Measurements from ENCODE around the gene VWA2. TPM values are rescaled to one million over a fixed set of nuclear protein-coding genes. Genes with fewer than 3 reads are reported as not detected.

VWA2 gene
- polyA plus RNA-seq, 1 donor from 2014 or later: not detected

DNA sequence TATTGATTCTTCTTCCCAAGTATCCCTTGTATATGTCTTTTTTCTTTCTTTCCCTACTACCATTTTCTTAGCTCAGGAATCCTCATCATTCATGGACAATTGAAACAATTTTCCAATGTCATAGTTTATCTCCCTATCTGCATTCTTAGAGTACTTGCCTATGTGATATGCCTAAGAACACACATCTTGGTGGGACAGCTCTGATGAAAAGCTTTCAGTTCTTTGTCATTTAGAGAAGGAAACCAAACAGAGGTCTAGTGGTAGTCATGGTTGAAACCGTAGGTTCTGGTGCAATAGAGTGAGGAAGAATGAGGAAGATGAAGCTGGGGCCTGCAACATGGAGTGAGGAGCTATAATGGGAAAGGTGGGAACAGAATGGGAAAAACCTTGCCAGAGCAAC is 31.7 kb upstream of the VWA2 start:
- no peak overlapping the region for H2AFZ ChIP-seq (ENCODE audit: low read depth, low read length)
- H3F3A ChIP-seq (ENCODE audit: insufficient read depth, low read length, poor library complexity, severe bottlenecking): no peaks in the 10 kb centered on the region
- no peak overlapping the region for H3K4me2 ChIP-seq (ENCODE audit: low read length)
- H3K27ac ChIP-seq (ENCODE audit: low read length): no peak overlapping the region
- no peaks in the 10 kb centered on the region for H4K20me1 ChIP-seq (ENCODE audit: insufficient read depth)
- H3K4me3 ChIP-seq (ENCODE audit: low read length): no peak overlapping the region
- H3K79me2 ChIP-seq (replicated peaks; ENCODE audit: insufficient read depth, low read length): no peaks in the 10 kb centered on the region
- no peaks in the 10 kb centered on the region for H3K9me3 ChIP-seq (ENCODE audit: low read length)
- no peak for TF ChIP-seq EZH2 (IDR thresholded peaks at IDR 0.05; ENCODE audit: borderline replicate concordance, insufficient read depth, low read length, poor library complexity, severe bottlenecking)
- no peak for TF ChIP-seq SMC3 (conservative IDR thresholded peaks at IDR 0.05; ENCODE audit: poor library complexity)
- no peak for TF ChIP-seq EP300 (conservative IDR thresholded peaks at IDR 0.05; ENCODE audit: poor library complexity, severe bottlenecking)
- no peak for TF ChIP-seq TAF1 (IDR thresholded peaks at IDR 0.05; ENCODE audit: low read depth)
- no peak for TF ChIP-seq RAD21 (conservative IDR thresholded peaks at IDR 0.05)
- TF ChIP-seq, protein P1, sequence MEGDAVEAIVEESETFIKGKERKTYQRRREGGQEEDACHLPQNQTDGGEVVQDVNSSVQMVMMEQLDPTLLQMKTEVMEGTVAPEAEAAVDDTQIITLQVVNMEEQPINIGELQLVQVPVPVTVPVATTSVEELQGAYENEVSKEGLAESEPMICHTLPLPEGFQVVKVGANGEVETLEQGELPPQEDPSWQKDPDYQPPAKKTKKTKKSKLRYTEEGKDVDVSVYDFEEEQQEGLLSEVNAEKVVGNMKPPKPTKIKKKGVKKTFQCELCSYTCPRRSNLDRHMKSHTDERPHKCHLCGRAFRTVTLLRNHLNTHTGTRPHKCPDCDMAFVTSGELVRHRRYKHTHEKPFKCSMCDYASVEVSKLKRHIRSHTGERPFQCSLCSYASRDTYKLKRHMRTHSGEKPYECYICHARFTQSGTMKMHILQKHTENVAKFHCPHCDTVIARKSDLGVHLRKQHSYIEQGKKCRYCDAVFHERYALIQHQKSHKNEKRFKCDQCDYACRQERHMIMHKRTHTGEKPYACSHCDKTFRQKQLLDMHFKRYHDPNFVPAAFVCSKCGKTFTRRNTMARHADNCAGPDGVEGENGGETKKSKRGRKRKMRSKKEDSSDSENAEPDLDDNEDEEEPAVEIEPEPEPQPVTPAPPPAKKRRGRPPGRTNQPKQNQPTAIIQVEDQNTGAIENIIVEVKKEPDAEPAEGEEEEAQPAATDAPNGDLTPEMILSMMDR (IDR thresholded peaks at IDR 0.05; ENCODE audit: poor library complexity, severe bottlenecking): no peak
- TF ChIP-seq, protein P2, sequence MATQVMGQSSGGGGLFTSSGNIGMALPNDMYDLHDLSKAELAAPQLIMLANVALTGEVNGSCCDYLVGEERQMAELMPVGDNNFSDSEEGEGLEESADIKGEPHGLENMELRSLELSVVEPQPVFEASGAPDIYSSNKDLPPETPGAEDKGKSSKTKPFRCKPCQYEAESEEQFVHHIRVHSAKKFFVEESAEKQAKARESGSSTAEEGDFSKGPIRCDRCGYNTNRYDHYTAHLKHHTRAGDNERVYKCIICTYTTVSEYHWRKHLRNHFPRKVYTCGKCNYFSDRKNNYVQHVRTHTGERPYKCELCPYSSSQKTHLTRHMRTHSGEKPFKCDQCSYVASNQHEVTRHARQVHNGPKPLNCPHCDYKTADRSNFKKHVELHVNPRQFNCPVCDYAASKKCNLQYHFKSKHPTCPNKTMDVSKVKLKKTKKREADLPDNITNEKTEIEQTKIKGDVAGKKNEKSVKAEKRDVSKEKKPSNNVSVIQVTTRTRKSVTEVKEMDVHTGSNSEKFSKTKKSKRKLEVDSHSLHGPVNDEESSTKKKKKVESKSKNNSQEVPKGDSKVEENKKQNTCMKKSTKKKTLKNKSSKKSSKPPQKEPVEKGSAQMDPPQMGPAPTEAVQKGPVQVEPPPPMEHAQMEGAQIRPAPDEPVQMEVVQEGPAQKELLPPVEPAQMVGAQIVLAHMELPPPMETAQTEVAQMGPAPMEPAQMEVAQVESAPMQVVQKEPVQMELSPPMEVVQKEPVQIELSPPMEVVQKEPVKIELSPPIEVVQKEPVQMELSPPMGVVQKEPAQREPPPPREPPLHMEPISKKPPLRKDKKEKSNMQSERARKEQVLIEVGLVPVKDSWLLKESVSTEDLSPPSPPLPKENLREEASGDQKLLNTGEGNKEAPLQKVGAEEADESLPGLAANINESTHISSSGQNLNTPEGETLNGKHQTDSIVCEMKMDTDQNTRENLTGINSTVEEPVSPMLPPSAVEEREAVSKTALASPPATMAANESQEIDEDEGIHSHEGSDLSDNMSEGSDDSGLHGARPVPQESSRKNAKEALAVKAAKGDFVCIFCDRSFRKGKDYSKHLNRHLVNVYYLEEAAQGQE (IDR thresholded peaks at IDR 0.05; ENCODE audit: borderline replicate concordance): no peak
- TF ChIP-seq MXI1 (conservative IDR thresholded peaks at IDR 0.05; ENCODE audit: poor library complexity, severe bottlenecking): no peak
- H3K27me3 ChIP-seq (ENCODE audit: insufficient read depth, low read depth, low read length): no peaks in the 10 kb centered on the region
- no peaks in the 10 kb centered on the region for H3K36me3 ChIP-seq (ENCODE audit: insufficient read depth, low read length)
- H3K9ac ChIP-seq (ENCODE audit: low read length): no peak overlapping the region
- no peaks in the 10 kb centered on the region for H3K9me2 ChIP-seq (ENCODE audit: insufficient read depth, low read length)

DNA sequence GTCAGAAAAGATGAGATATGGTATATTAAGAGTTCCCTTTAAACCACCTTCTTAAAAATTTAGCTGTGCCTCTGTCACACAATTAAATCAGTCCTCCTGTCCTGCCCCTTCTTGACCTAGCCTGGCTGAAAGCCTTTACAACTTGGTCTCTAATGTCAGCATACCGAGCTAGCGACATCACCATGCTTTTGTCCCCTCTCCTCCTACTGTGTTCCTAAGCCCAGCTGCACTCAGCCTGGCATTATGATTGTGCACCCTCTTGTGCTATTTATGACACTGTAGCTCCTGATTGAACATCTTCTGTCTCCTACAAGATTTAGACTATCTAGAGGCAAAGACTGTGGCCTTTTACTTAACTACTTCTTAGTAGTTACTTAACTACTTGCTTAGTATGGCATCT is 30.7 kb upstream of the VWA2 start:
- Histone ChIP-seq H3K4me2 (ENCODE audit: low read length) (no peak overlapping the region), H3F3A (ENCODE audit: insufficient read depth, low read length, poor library complexity, severe bottlenecking) (no peaks in the 10 kb centered on the region), H3K9me3 (ENCODE audit: low read length) (no peaks in the 10 kb centered on the region), H4K20me1 (ENCODE audit: insufficient read depth) (no peaks in the 10 kb centered on the region), H3K27me3 (ENCODE audit: insufficient read depth, low read depth, low read length) (no peaks in the 10 kb centered on the region), H2AFZ (ENCODE audit: low read depth, low read length) (no peak overlapping the region), H3K9ac (ENCODE audit: low read length) (no peak overlapping the region), H3K36me3 (ENCODE audit: insufficient read depth, low read length) (no peaks in the 10 kb centered on the region), H3K4me3 (ENCODE audit: low read length) (no peak overlapping the region), H3K79me2 (replicated peaks; ENCODE audit: insufficient read depth, low read length) (no peaks in the 10 kb centered on the region), H3K27ac (ENCODE audit: low read length) (no peak overlapping the region), H3K9me2 (ENCODE audit: insufficient read depth, low read length) (no peaks in the 10 kb centered on the region)
- TF ChIP-seq MXI1 (conservative IDR thresholded peaks at IDR 0.05; ENCODE audit: poor library complexity, severe bottlenecking) (no peak), TAF1 (IDR thresholded peaks at IDR 0.05; ENCODE audit: low read depth) (no peak), SMC3 (conservative IDR thresholded peaks at IDR 0.05; ENCODE audit: poor library complexity) (no peak), EP300 (conservative IDR thresholded peaks at IDR 0.05; ENCODE audit: poor library complexity, severe bottlenecking) (no peak)
- TF ChIP-seq, protein P2 (IDR thresholded peaks at IDR 0.05; ENCODE audit: borderline replicate concordance): no peak

Measured in neural cell (in vitro differentiated cells).